ENCODE measurements around the gene LMAN2.

LMAN2 gene

DNA sequence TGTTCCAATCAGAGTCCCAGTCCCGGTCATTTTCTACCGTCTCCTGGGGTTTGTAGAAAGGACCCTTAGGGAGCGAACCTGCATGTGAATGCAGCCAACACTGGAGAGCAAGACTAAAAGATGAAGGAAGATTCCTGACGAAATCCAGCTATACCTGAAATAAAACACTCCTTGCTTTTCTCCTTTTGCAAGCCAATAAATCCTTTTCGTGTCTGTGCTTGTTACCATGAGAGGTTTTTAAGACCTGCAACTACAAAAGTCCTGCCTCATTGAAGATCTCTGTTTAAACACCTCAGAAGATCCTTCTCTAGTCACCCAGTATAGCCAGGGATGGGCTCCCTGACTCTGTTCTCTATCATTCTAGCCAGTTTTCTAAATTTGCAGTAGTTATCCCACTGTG lies 22.7 kb upstream of the LMAN2 start:
- H3K9me3 ChIP-seq (ENCODE audit: severe bottlenecking) = no peaks in the 10 kb centered on the region
- ATAC-seq (ENCODE audit: low read depth) = no peak
- peaks cover 17% of the 10 kb centered on the region for H3K4me1 ChIP-seq (ENCODE audit: insufficient read depth, poor library complexity, severe bottlenecking)
- DNase-seq (ENCODE audit: low spot score) = no peak
- H3K27me3 ChIP-seq (ENCODE audit: insufficient read depth, poor library complexity, severe bottlenecking) = no peaks in the 10 kb centered on the region
- TF ChIP-seq, protein P1, sequence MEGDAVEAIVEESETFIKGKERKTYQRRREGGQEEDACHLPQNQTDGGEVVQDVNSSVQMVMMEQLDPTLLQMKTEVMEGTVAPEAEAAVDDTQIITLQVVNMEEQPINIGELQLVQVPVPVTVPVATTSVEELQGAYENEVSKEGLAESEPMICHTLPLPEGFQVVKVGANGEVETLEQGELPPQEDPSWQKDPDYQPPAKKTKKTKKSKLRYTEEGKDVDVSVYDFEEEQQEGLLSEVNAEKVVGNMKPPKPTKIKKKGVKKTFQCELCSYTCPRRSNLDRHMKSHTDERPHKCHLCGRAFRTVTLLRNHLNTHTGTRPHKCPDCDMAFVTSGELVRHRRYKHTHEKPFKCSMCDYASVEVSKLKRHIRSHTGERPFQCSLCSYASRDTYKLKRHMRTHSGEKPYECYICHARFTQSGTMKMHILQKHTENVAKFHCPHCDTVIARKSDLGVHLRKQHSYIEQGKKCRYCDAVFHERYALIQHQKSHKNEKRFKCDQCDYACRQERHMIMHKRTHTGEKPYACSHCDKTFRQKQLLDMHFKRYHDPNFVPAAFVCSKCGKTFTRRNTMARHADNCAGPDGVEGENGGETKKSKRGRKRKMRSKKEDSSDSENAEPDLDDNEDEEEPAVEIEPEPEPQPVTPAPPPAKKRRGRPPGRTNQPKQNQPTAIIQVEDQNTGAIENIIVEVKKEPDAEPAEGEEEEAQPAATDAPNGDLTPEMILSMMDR (IDR thresholded peaks at IDR 0.05; ENCODE audit: poor library complexity, severe bottlenecking) = no peak
- H3K4me3 ChIP-seq (ENCODE audit: severe bottlenecking) = no peak overlapping the region
- peak overlapping the region; percentile 7 for H3K27ac ChIP-seq (ENCODE audit: poor library complexity, severe bottlenecking)
- no peaks in the 10 kb centered on the region; the same call in 1 of the 2 replicates for H3K36me3 ChIP-seq (ENCODE audit: low read depth)

GRCh38 chr5:177373806-177374205 lies 22.3 kb upstream of the LMAN2 start:
- Histone ChIP-seq H3K4me1 (ENCODE audit: insufficient read depth, poor library complexity, severe bottlenecking) (peaks cover 18% of the 10 kb centered on the region), H3K9me3 (ENCODE audit: severe bottlenecking) (no peaks in the 10 kb centered on the region), H3K36me3 (ENCODE audit: low read depth) (no peaks in the 10 kb centered on the region; the same call in 1 of the 2 replicates), H3K27ac (ENCODE audit: poor library complexity, severe bottlenecking) (peak overlapping the region; percentile 7), H3K27me3 (ENCODE audit: insufficient read depth, poor library complexity, severe bottlenecking) (no peaks in the 10 kb centered on the region), H3K4me3 (ENCODE audit: severe bottlenecking) (no peak overlapping the region)
- TF ChIP-seq, protein P1 (IDR thresholded peaks at IDR 0.05; ENCODE audit: poor library complexity, severe bottlenecking) = no peak
- no peak for DNase-seq (ENCODE audit: low spot score)
- ATAC-seq (ENCODE audit: low read depth) = no peak

GRCh38 chr5:177372910-177373309 lies 21.4 kb upstream of the LMAN2 start:
- H3K4me1 ChIP-seq (ENCODE audit: insufficient read depth, poor library complexity, severe bottlenecking) = peaks cover 24% of the 10 kb centered on the region
- no peak overlapping the region for H3K27ac ChIP-seq (ENCODE audit: poor library complexity, severe bottlenecking)
- no peaks in the 10 kb centered on the region for H3K9me3 ChIP-seq (ENCODE audit: severe bottlenecking)
- ATAC-seq (ENCODE audit: low read depth) (no peak), DNase-seq (ENCODE audit: low spot score) (no peak)
- no peaks in the 10 kb centered on the region; the same call in 1 of the 2 replicates for H3K36me3 ChIP-seq (ENCODE audit: low read depth)
- TF ChIP-seq, protein P1 (IDR thresholded peaks at IDR 0.05; ENCODE audit: poor library complexity, severe bottlenecking) = no peak
- H3K4me3 ChIP-seq (ENCODE audit: severe bottlenecking) = no peak overlapping the region
- no peaks in the 10 kb centered on the region for H3K27me3 ChIP-seq (ENCODE audit: insufficient read depth, poor library complexity, severe bottlenecking)

- DNase-seq (ENCODE audit: low spot score) (no peak), ATAC-seq (ENCODE audit: low read depth) (no peak)
- TF ChIP-seq, protein P1 (IDR thresholded peaks at IDR 0.05; ENCODE audit: poor library complexity, severe bottlenecking) = no peak
- no peak overlapping the region for H3K4me3 ChIP-seq (ENCODE audit: severe bottlenecking)
- peaks cover 24% of the 10 kb centered on the region for H3K4me1 ChIP-seq (ENCODE audit: insufficient read depth, poor library complexity, severe bottlenecking)
- no peaks in the 10 kb centered on the region for H3K9me3 ChIP-seq (ENCODE audit: severe bottlenecking)
- peak overlapping the region; percentile 44 for H3K27ac ChIP-seq (ENCODE audit: poor library complexity, severe bottlenecking)
- H3K36me3 ChIP-seq (ENCODE audit: low read depth) = no peaks in the 10 kb centered on the region; the same call in 1 of the 2 replicates
- no peaks in the 10 kb centered on the region for H3K27me3 ChIP-seq (ENCODE audit: insufficient read depth, poor library complexity, severe bottlenecking)
Measured at GRCh38 chr5:177372034-177372896, 20.8 kb upstream of the LMAN2 start.
